Measurements from ENCODE around the gene BORCS6. TPM values are rescaled to one million over a fixed set of nuclear protein-coding genes. Genes with fewer than 3 reads are reported as not detected.
A peak's percentile ranks its signal among the peaks of the same experiment; 100 is the strongest.

BORCS6 gene
- total and polyA plus RNA-seq, 2 of the 13 experiments (the other 11 are each of a cell fraction or from before 2014, with no cell fraction given) = 2.0 to 5.1 TPM

DNA sequence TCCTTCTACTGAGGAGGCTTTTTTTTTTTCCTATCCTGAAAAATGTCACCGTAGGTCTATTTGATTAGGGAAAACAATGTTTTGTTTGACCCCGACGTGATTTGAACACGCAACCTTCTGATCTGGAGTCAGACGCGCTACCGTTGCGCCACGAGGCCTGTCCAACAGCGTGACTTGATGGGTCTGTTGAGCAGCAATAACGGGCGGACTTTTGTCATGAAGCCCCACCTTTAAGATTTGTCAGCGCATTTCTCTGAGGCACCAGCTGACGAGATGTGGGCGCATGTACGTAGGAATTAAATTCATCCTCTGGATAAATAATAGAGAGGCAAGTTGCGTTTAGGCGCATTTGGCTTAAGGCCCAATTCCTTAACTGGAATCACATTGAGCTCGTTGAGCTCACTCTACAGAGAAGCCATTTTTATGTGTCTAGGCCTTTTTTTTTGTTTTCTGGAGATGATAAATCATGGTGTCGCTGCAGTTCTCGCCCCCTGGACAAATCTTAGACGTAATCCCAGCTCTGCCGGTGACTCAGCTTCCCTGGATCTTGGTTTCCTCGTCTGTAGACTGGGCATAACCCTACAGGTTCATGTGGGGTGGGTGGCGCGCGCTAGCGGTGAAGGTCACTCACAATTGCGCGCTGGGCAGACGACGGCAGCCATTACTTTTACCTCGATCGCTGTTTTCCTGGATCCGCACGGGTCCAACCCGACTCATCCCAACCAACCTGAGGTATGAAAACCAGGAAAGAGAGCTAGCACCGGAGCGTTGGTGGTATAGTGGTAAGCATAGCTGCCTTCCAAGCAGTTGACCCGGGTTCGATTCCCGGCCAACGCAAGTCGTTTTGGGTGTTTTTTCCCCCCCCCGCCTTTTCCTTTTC, 31.0 kb upstream of the BORCS6 start (continued):
- TF ChIP-seq, protein P1, sequence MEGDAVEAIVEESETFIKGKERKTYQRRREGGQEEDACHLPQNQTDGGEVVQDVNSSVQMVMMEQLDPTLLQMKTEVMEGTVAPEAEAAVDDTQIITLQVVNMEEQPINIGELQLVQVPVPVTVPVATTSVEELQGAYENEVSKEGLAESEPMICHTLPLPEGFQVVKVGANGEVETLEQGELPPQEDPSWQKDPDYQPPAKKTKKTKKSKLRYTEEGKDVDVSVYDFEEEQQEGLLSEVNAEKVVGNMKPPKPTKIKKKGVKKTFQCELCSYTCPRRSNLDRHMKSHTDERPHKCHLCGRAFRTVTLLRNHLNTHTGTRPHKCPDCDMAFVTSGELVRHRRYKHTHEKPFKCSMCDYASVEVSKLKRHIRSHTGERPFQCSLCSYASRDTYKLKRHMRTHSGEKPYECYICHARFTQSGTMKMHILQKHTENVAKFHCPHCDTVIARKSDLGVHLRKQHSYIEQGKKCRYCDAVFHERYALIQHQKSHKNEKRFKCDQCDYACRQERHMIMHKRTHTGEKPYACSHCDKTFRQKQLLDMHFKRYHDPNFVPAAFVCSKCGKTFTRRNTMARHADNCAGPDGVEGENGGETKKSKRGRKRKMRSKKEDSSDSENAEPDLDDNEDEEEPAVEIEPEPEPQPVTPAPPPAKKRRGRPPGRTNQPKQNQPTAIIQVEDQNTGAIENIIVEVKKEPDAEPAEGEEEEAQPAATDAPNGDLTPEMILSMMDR (CRISPR knock-in tag; IDR thresholded peaks at IDR 0.05) = peak; percentile 39
- TF ChIP-seq DNMT1 (CRISPR knock-in tag; IDR thresholded peaks at IDR 0.05) = no peak
- TF ChIP-seq, protein P2, sequence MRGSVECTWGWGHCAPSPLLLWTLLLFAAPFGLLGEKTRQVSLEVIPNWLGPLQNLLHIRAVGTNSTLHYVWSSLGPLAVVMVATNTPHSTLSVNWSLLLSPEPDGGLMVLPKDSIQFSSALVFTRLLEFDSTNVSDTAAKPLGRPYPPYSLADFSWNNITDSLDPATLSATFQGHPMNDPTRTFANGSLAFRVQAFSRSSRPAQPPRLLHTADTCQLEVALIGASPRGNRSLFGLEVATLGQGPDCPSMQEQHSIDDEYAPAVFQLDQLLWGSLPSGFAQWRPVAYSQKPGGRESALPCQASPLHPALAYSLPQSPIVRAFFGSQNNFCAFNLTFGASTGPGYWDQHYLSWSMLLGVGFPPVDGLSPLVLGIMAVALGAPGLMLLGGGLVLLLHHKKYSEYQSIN (CRISPR knock-in tag; IDR thresholded peaks at IDR 0.05; ENCODE audit: borderline replicate concordance) = no peak
- no peak for TF ChIP-seq ATF1 (CRISPR knock-in tag; IDR thresholded peaks at IDR 0.05)
- TF ChIP-seq, protein P3, sequence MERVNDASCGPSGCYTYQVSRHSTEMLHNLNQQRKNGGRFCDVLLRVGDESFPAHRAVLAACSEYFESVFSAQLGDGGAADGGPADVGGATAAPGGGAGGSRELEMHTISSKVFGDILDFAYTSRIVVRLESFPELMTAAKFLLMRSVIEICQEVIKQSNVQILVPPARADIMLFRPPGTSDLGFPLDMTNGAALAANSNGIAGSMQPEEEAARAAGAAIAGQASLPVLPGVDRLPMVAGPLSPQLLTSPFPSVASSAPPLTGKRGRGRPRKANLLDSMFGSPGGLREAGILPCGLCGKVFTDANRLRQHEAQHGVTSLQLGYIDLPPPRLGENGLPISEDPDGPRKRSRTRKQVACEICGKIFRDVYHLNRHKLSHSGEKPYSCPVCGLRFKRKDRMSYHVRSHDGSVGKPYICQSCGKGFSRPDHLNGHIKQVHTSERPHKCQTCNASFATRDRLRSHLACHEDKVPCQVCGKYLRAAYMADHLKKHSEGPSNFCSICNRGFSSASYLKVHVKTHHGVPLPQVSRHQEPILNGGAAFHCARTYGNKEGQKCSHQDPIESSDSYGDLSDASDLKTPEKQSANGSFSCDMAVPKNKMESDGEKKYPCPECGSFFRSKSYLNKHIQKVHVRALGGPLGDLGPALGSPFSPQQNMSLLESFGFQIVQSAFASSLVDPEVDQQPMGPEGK (CRISPR knock-in tag; IDR thresholded peaks at IDR 0.05) = peak; percentile 76
- no peak for TF ChIP-seq ZNF570 (CRISPR knock-in tag; IDR thresholded peaks at IDR 0.05; ENCODE audit: borderline replicate concordance)
- TF ChIP-seq ZNF30 (CRISPR knock-in tag; IDR thresholded peaks at IDR 0.05) = no peak
- peak; percentile 89 for TF ChIP-seq ZNF777 (CRISPR knock-in tag; IDR thresholded peaks at IDR 0.05)
- no peak for TF ChIP-seq ATRX (CRISPR knock-in tag; IDR thresholded peaks at IDR 0.05; ENCODE audit: borderline replicate concordance)
- TF ChIP-seq TCF7L2 (IDR thresholded peaks at IDR 0.05; ENCODE audit: low read depth, low read length) = no peak
- TF ChIP-seq THAP11 (CRISPR knock-in tag; IDR thresholded peaks at IDR 0.05) = peak; percentile 39; the same call in 1 of the 2 replicates
- TF ChIP-seq, protein P4, sequence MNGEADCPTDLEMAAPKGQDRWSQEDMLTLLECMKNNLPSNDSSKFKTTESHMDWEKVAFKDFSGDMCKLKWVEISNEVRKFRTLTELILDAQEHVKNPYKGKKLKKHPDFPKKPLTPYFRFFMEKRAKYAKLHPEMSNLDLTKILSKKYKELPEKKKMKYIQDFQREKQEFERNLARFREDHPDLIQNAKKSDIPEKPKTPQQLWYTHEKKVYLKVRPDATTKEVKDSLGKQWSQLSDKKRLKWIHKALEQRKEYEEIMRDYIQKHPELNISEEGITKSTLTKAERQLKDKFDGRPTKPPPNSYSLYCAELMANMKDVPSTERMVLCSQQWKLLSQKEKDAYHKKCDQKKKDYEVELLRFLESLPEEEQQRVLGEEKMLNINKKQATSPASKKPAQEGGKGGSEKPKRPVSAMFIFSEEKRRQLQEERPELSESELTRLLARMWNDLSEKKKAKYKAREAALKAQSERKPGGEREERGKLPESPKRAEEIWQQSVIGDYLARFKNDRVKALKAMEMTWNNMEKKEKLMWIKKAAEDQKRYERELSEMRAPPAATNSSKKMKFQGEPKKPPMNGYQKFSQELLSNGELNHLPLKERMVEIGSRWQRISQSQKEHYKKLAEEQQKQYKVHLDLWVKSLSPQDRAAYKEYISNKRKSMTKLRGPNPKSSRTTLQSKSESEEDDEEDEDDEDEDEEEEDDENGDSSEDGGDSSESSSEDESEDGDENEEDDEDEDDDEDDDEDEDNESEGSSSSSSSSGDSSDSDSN (CRISPR knock-in tag; IDR thresholded peaks at IDR 0.05) = 0 out of 2 replicates have a peak, but pooled peaks have one; percentile 37
- no peak for TF ChIP-seq DNMT3B (CRISPR knock-in tag; conservative IDR thresholded peaks at IDR 0.05)
- no peak for TF ChIP-seq ZFYVE20 (CRISPR knock-in tag; IDR thresholded peaks at IDR 0.05; ENCODE audit: borderline replicate concordance, low read depth)
- TF ChIP-seq, protein P5, sequence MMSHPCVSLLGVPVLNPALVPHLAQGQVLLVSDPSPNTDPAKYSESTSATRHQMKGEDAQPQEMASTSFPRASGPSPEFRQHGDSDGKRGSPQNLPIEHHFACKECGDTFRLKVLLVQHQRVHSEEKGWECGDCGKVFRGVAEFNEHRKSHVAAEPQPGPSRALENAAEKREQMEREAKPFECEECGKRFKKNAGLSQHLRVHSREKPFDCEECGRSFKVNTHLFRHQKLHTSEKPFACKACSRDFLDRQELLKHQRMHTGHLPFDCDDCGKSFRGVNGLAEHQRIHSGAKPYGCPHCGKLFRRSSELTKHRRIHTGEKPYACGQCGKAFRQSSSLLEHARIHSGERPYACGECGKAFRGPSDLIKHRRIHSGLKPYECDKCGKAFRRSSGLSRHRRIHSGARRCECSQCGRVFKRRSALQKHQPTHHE (CRISPR knock-in tag; IDR thresholded peaks at IDR 0.05; ENCODE audit: borderline replicate concordance) = 0 out of 2 replicates have a peak, but pooled peaks have one; percentile 41
- peak; percentile 15; the same call in 1 of the 2 replicates for TF ChIP-seq ZFY (CRISPR knock-in tag; IDR thresholded peaks at IDR 0.05)
- TF ChIP-seq ZNF598 (CRISPR knock-in tag; IDR thresholded peaks at IDR 0.05; ENCODE audit: borderline replicate concordance) = no peak
- 0 out of 2 replicates have a peak, but pooled peaks have one; percentile 44 for TF ChIP-seq ZNF605 (CRISPR knock-in tag; IDR thresholded peaks at IDR 0.05)
- no peak for TF ChIP-seq U2AF1 (optimal IDR thresholded peaks at IDR 0.05; ENCODE audit: low read depth, low read length)

Data from HepG2 (cell line).